Measurements from ENCODE around the gene NTF3.

The NTF3 gene

GRCh38 chr12:5487948-5488625 lies 56.2 kb downstream of the NTF3 start:
- no peak for DNase-seq (ENCODE audit: low read depth)

- DNase-seq (ENCODE audit: low read depth): no peak
These were observed 56.7 kb downstream of the NTF3 start for GRCh38 chr12:5488626-5488955.

GRCh38 chr12:5489017-5489416 lies 57.1 kb downstream of the NTF3 start:
- DNase-seq (ENCODE audit: low read depth): no peak

GRCh38 chr12:5489760-5490406 lies 58.0 kb downstream of the NTF3 start:
- DNase-seq (ENCODE audit: low read depth): no peak

GRCh38 chr12:5492562-5492961 lies 60.7 kb downstream of the NTF3 start:
- DNase-seq (ENCODE audit: low read depth): no peak

GRCh38 chr12:5493018-5493417 lies 61.1 kb downstream of the NTF3 start:
- DNase-seq (ENCODE audit: low read depth): no peak

GRCh38 chr12:5494343-5494742 lies 62.4 kb downstream of the NTF3 start:
- DNase-seq (ENCODE audit: low read depth): no peak

- DNase-seq (ENCODE audit: low read depth): no peak
These were observed 65.6 kb downstream of the NTF3 start for GRCh38 chr12:5497329-5498053.

GRCh38 chr12:5498076-5498475 lies 66.2 kb downstream of the NTF3 start:
- DNase-seq (ENCODE audit: low read depth): no peak

GRCh38 chr12:5498806-5499205 lies 66.9 kb downstream of the NTF3 start:
- DNase-seq (ENCODE audit: low read depth): no peak

GRCh38 chr12:5499566-5500330 lies 67.8 kb downstream of the NTF3 start:
- no peak for DNase-seq (ENCODE audit: low read depth)

GRCh38 chr12:5500331-5500659 lies 68.4 kb downstream of the NTF3 start:
- no peak for DNase-seq (ENCODE audit: low read depth)

- no peak for DNase-seq (ENCODE audit: low read depth)
These were observed 71.9 kb downstream of the NTF3 start for GRCh38 chr12:5503774-5504173.

- DNase-seq (ENCODE audit: low read depth): no peak
These were observed 73.2 kb downstream of the NTF3 start for GRCh38 chr12:5505116-5505515.

GRCh38 chr12:5505751-5506150 lies 73.8 kb downstream of the NTF3 start:
- no peak for DNase-seq (ENCODE audit: low read depth)

GRCh38 chr12:5506295-5506694 lies 74.4 kb downstream of the NTF3 start:
- no peak for DNase-seq (ENCODE audit: low read depth)

- DNase-seq (ENCODE audit: low read depth): no peak
These were observed 74.9 kb downstream of the NTF3 start for GRCh38 chr12:5506821-5507231.

- no peak for DNase-seq (ENCODE audit: low read depth)
These were observed 75.6 kb downstream of the NTF3 start for GRCh38 chr12:5507401-5507935.

- DNase-seq (ENCODE audit: low read depth): no peak
These were observed 76.0 kb downstream of the NTF3 start for GRCh38 chr12:5507944-5508343.

- no peak for DNase-seq (ENCODE audit: low read depth)
These were observed 77.2 kb downstream of the NTF3 start for GRCh38 chr12:5509102-5509501.

- no peak for DNase-seq (ENCODE audit: low read depth)
These were observed 77.6 kb downstream of the NTF3 start for GRCh38 chr12:5509557-5509956.

GRCh38 chr12:5510251-5510805 lies 78.4 kb downstream of the NTF3 start:
- DNase-seq (ENCODE audit: low read depth): no peak

Measured in stimulated activated CD8-positive, alpha-beta memory T cell treated with anti-CD3 and anti-CD28 coated beads, Interleukin-12 subunit alpha, Interleukin-12 subunit beta, amount 100 ng/mL, for 4 hours (primary cell).